Endothelial cell of umbilical vein (primary cell): ENCODE results near the gene MAN2B2. TPM values are rescaled to one million over a fixed set of nuclear protein-coding genes. Genes with fewer than 3 reads are reported as not detected.

Experiments
- BruUV-seq: library from RNA; stranded (reverse); fragments of 400-500 nt; replicated peaks from 2 replicates; lab custom pipeline; 2021; lab: Mats Ljungman, UMichigan
- CTCF ChIA-PET: fragments of 300-600, 350-600 bp; sonication (Branson Sonifier 250); formaldehyde crosslinking; loops from one replicate; lab custom pipeline; 2021; ENCODE audit warnings: antibody characterized with exemption, inconsistent platforms; lab: Charles Lee
- POLR2A ChIA-PET: fragments of 300-600, 350-600 bp; sonication (Branson Sonifier 250); formaldehyde crosslinking; loops from one replicate; lab custom pipeline; 2021; ENCODE audit warnings: antibody characterized with exemption, inconsistent platforms; lab: Charles Lee
- DNase-seq: peaks from one replicate; pipeline ENCODE4 v3.0.0-alpha.2; 2011; ENCODE audit warnings: low read depth, low spot score
- FAIRE-seq: peaks from 2 replicates; lab custom pipeline; 2011; peaks lifted over from hg19 to GRCh38; lab: Jason Lieb, UNC
- H2AFZ ChIP-seq: 2 replicates; pipeline ENCODE4 v1.6.0; 2012; ENCODE audit warnings: low read depth, low read length, control low read depth, inconsistent platforms
- H3K27ac ChIP-seq: 2 replicates; pipeline ENCODE4 v1.5.1; 2011; ENCODE audit warnings: low read depth, mild to moderate bottlenecking, control low read depth, low read length, moderate library complexity; ENCODE audit not compliant: insufficient read depth
- H3K27me3 ChIP-seq, 2 experiments: 2 replicates each; pipeline versions ENCODE4 v1.6.0 to v1.6.1; 2011; ENCODE audit warnings: low read length in 2 of 2, mixed read lengths in 1 of 2; ENCODE audit not compliant: control insufficient read depth in 2 of 2, insufficient read depth in 2 of 2
- H3K36me3 ChIP-seq, 2 experiments: 2 replicates in 1 of 2; 3 replicates in 1 of 2; pipeline ENCODE4 v1.5.1; 2011; ENCODE audit warnings: low read length in 2 of 2, mild to moderate bottlenecking in 1 of 2, moderate library complexity in 1 of 2; ENCODE audit not compliant: control insufficient read depth in 2 of 2, insufficient read depth in 2 of 2; ENCODE audit errors: extremely low read depth in 1 of 2
- H3K4me1 ChIP-seq: 3 replicates; pipeline ENCODE4 v1.5.1; 2011; ENCODE audit warnings: mild to moderate bottlenecking, low read length; ENCODE audit not compliant: control insufficient read depth, insufficient read depth; ENCODE audit errors: extremely low read depth
- H3K4me2 ChIP-seq: 2 replicates; pipeline ENCODE4 v1.6.1; 2011; ENCODE audit warnings: low read length, control low read depth, mixed read lengths; ENCODE audit not compliant: insufficient read depth
- H3K4me3 ChIP-seq, 3 experiments: fragments of 200-600 bp in 1 of 3; sonication (generic), shearing (Covaris generic) in 1 of 3; replicated peaks in 1 of 3; 2 replicates each; pipeline ENCODE4 v1.5.1; 2011 to 2016; ENCODE audit warnings: control low read depth in 3 of 3, low read length in 3 of 3, mild to moderate bottlenecking in 2 of 3, inconsistent platforms in 1 of 3, low read depth in 1 of 3, moderate library complexity in 1 of 3; ENCODE audit not compliant: insufficient read depth in 1 of 3
- H3K79me2 ChIP-seq: 2 replicates; pipeline ENCODE4 v1.6.0; 2012; ENCODE audit warnings: low read length, inconsistent platforms; ENCODE audit not compliant: control insufficient read depth, insufficient read depth
- H3K9ac ChIP-seq: replicated peaks from 2 replicates; pipeline ENCODE3; 2011; ENCODE audit warnings: low read length, control low read depth; ENCODE audit not compliant: insufficient read depth; ENCODE audit errors: extremely low read depth
- H3K9me1 ChIP-seq: replicated peaks from 3 replicates; pipeline ENCODE4 v1.6.0; 2011; ENCODE audit warnings: mild to moderate bottlenecking, low read length; ENCODE audit not compliant: control insufficient read depth, insufficient read depth; ENCODE audit errors: extremely low read depth
- H3K9me3 ChIP-seq: replicated peaks from 2 replicates; pipeline ENCODE4 v1.5.1; 2012; ENCODE audit warnings: low read length, inconsistent platforms; ENCODE audit not compliant: control insufficient read depth, insufficient read depth
- H4K20me1 ChIP-seq: replicated peaks from 2 replicates; pipeline ENCODE3; 2011; ENCODE audit warnings: mild to moderate bottlenecking, low read length; ENCODE audit not compliant: control insufficient read depth, insufficient read depth; ENCODE audit errors: extremely low read depth
- CTCF ChIP-seq, 2 donors: IDR thresholded peaks; 1 replicate in 1 of 2; 2 replicates in 1 of 2; pipeline ENCODE4 v1.5.1; 2011; ENCODE audit warnings: low read length in 2 of 2, mild to moderate bottlenecking in 2 of 2, moderate library complexity in 2 of 2, control low read depth in 1 of 2, inconsistent platforms in 1 of 2, low read depth in 1 of 2; ENCODE audit not compliant: insufficient read depth in 1 of 2; ENCODE audit errors: extremely low read depth in 1 of 2
- EZH2 ChIP-seq: IDR thresholded peaks from 2 replicates; pipeline ENCODE4 v1.6.1; 2012; ENCODE audit warnings: borderline replicate concordance, low read depth, mild to moderate bottlenecking, moderate library complexity, low read length, inconsistent platforms; ENCODE audit not compliant: severe bottlenecking
- FOS ChIP-seq: IDR thresholded peaks from 2 replicates; pipeline ENCODE4 v1.6.1; 2011; ENCODE audit warnings: mild to moderate bottlenecking, low read length, moderate library complexity, borderline replicate concordance; ENCODE audit not compliant: insufficient read depth
- GATA2 ChIP-seq: IDR thresholded peaks from 2 replicates; pipeline ENCODE4 v1.7.0; 2011; ENCODE audit warnings: low read depth, mild to moderate bottlenecking, moderate library complexity, mixed read lengths, low read length; ENCODE audit not compliant: insufficient read length, insufficient read depth
- JUN ChIP-seq: IDR thresholded peaks from 2 replicates; pipeline ENCODE4 v1.6.1; 2011; ENCODE audit warnings: borderline replicate concordance, low read depth; ENCODE audit not compliant: insufficient read length, insufficient read depth
- MYC ChIP-seq: IDR thresholded peaks from one replicate; pipeline ENCODE4 v1.6.1; 2011; ENCODE audit warnings: mild to moderate bottlenecking, low read depth, low read length
- POLR2A ChIP-seq: IDR thresholded peaks from 2 replicates; pipeline ENCODE4 v1.6.1; 2012; ENCODE audit warnings: low read depth, mild to moderate bottlenecking, control low read depth, low read length
- dilution Hi-C: fragments of 300-500 bp; cut with MboI; formaldehyde crosslinking; loops from one replicate; pipeline ENCODE4 v1.15.0; 2019; ENCODE audit warnings: low sequenced_read_pairs; ENCODE audit not compliant: extremely low pct_ligation_motif_present
- intact Hi-C: fragments of 100-400 bp; cut with micrococcal nuclease; formaldehyde crosslinking; loops from one replicate; pipeline ENCODE4 v1.10.0; 2022
- polyA plus RNA-seq, 4 experiments: library from polyadenylated mRNA; depleted of rRNA in 3 of 4; stranded (reverse) in 3 of 4; unstranded in 1 of 4; fragments of >200 nt; gene quantifications; 2 replicates each; pipeline versions ENCODE4 v1.2.1 to v1.2.3, GENCODE V29; 2011 to 2012; ENCODE audit warnings: missing spikeins in 1 of 4
- total RNA-seq: library from RNA; stranded (reverse); gene quantifications from 2 replicates; pipeline ENCODE4 v1.2.3, GENCODE V29; 2021
- TF ChIP-seq, protein P1 (sequence below): IDR thresholded peaks from 2 replicates; pipeline ENCODE4 v1.6.1; 2011; ENCODE audit not compliant: insufficient read depth, insufficient read length

Gene MAN2B2
- total and polyA plus RNA-seq, 2 donors (not counting 3 experiments of a cell fraction or from before 2014, with no cell fraction given): 15.7 to 25.1 TPM

GRCh38 chr4:6605605-6606004 lies 30.6 kb downstream of the MAN2B2 start:
- FAIRE-seq: no peak
- ChIA-PET POLR2A (no interaction called here), CTCF (no interaction called here)

More at GRCh38 chr4:6605605-6606004, 30.6 kb downstream of the MAN2B2 start:
- H3K4me2 ChIP-seq: no peak overlapping the region
- no peak overlapping the region for H3K27ac ChIP-seq
- DNase-seq: no peak
- H3K4me1 ChIP-seq: no peaks in the 10 kb centered on the region
- H3K9me3 ChIP-seq: no peaks in the 10 kb centered on the region
- H3K27me3 ChIP-seq: no peaks in the 10 kb centered on the region
- no peaks in the 10 kb centered on the region for H3K9me1 ChIP-seq
- no peak overlapping the region for H2AFZ ChIP-seq
- H3K79me2 ChIP-seq: no peaks in the 10 kb centered on the region
- no peak overlapping the region for H3K4me3 ChIP-seq
- BruUV-seq: no TSS peak
- peaks cover 0 to 5% of the 10 kb centered on the region in 2 experiments for H3K36me3 ChIP-seq
- TF ChIP-seq MYC (no peak), GATA2 (no peak), FOS (no peak), JUN (no peak), POLR2A (no peak), CTCF (IDR thresholded peaks at IDR 0.05; ENCODE audit: extremely low read depth in 1 of 2, insufficient read depth in 1 of 2, low read depth in 1 of 2, low read length in 2 of 2) (no peak), EZH2 (no peak)
- TF ChIP-seq, protein P1, sequence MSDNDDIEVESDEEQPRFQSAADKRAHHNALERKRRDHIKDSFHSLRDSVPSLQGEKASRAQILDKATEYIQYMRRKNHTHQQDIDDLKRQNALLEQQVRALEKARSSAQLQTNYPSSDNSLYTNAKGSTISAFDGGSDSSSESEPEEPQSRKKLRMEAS: no peak
- intact Hi-C loops (no loop called here), dilution Hi-C loops (no loop called here)
- no peaks in the 10 kb centered on the region for H4K20me1 ChIP-seq
- no peak overlapping the region for H3K9ac ChIP-seq
